Measurements from ENCODE around the gene ZNF835. TPM values are rescaled to one million over a fixed set of nuclear protein-coding genes. Genes with fewer than 3 reads are reported as not detected.

ZNF835 gene
- polyA plus RNA-seq, 3 donors, result 0.07 TPM; not detected in 2

DNA sequence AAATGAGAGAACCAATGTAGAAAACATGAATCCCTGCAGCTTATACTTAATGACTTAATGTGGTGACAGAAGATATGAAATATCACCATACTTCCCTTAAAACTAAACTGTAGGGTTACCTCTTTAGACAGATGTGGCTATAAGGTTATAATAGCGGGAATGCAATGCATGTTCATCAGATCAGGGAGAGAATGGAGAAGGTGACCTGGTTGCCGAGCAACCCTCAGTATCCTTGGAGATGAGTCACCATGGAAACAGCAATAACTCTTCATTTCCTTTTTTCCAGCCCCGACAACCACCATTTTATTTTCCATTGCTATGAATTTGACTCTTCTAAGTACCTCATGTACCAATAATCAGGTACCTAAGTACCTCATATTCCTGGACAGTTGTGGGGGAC, 28.0 kb upstream of the ZNF835 start:
- no peak for TF ChIP-seq CTCF (IDR thresholded peaks at IDR 0.05)
- H3K4me3 Mint-ChIP-seq, result no peak overlapping the region

GRCh38 chr19:56692206-56692895, 20.8 kb upstream of the ZNF835 start:
- Histone ChIP-seq H4K20me1 (ENCODE audit: insufficient read depth, low read length) (no peaks in the 10 kb centered on the region), H3K4me3 (replicated peaks in 1 of 3; ENCODE audit: low read depth in 2 of 3, low read length in 3 of 3) (no peak overlapping the region), H3K9ac (ENCODE audit: insufficient read depth, low read length, poor library complexity, severe bottlenecking) (no peak overlapping the region), H3K9me3 (replicated peaks in 1 of 2; ENCODE audit: control insufficient read depth in 1 of 2, insufficient read depth in 1 of 2, low read length in 2 of 2) (peaks cover 24 to 47% of the 10 kb centered on the region in 2 donors), H3K27ac (ENCODE audit: low read depth in 1 of 2, low read length in 2 of 2) (no peak overlapping the region), H2AFZ (ENCODE audit: insufficient read depth, low read depth, low read length, poor library complexity, severe bottlenecking) (no peak overlapping the region), H3K4me1 (ENCODE audit: control insufficient read depth in 1 of 2, insufficient read depth in 2 of 2, low read length in 2 of 2) (no peaks in the 10 kb centered on the region), H3K4me2 (replicated peaks; ENCODE audit: extremely low read depth, low read length, poor library complexity, severe bottlenecking) (no peak overlapping the region), H3K79me2 (ENCODE audit: insufficient read depth, low read length) (no peaks in the 10 kb centered on the region), H3K27me3 (ENCODE audit: control insufficient read depth in 2 of 2, insufficient read depth in 2 of 2, low read length in 2 of 2) (no peaks in the 10 kb centered on the region), H3K36me3 (replicated peaks in 1 of 2; ENCODE audit: control insufficient read depth in 1 of 2, insufficient read depth in 2 of 2, low read length in 2 of 2) (no peaks in the 10 kb centered on the region)
- WGBS (ENCODE audit: insufficient coverage), result 77% methylated on average over 4 of the region's 8 CpGs
- Mint-ChIP-seq H3K27me3 (ENCODE audit: low read depth in 3 of 3) (peaks cover 0 to 3% (median 2%) of the 10 kb centered on the region in 3 donors), H3K4me1 (no peaks in the 10 kb centered on the region), H3K27ac (no peak overlapping the region), H3K36me3 (no peaks in the 10 kb centered on the region), H3K4me3 (no peak overlapping the region), H3K9me3 (peaks cover 7 to 36% (median 28%) of the 10 kb centered on the region in 7 donors)
- intact Hi-C loops (cut with micrococcal nuclease), result no loop called here
- TF ChIP-seq CTCF (IDR thresholded peaks at IDR 0.05), result no peak
- no peak for DNase-seq

More for the DNA sequence above, 28.0 kb upstream of the ZNF835 start:
- no peaks in the 10 kb centered on the region for H3K27me3 ChIP-seq (ENCODE audit: control insufficient read depth in 2 of 2, insufficient read depth in 2 of 2, low read length in 2 of 2)
- H4K20me1 ChIP-seq (ENCODE audit: insufficient read depth, low read length), result no peaks in the 10 kb centered on the region
- H3K4me3 ChIP-seq (replicated peaks in 1 of 3; ENCODE audit: low read depth in 2 of 3, low read length in 3 of 3), result no peak overlapping the region
- intact Hi-C loops (cut with micrococcal nuclease), result no loop called here
- H3K4me1 Mint-ChIP-seq, result no peaks in the 10 kb centered on the region
- no peak overlapping the region for H3K9ac ChIP-seq (ENCODE audit: insufficient read depth, low read length, poor library complexity, severe bottlenecking)
- peaks cover 38 to 49% of the 10 kb centered on the region in 2 donors for H3K9me3 ChIP-seq (replicated peaks in 1 of 2; ENCODE audit: control insufficient read depth in 1 of 2, insufficient read depth in 1 of 2, low read length in 2 of 2)
- H3K4me2 ChIP-seq (replicated peaks; ENCODE audit: extremely low read depth, low read length, poor library complexity, severe bottlenecking), result no peak overlapping the region
- DNase-seq, result no peak
- no peak overlapping the region for H3K27ac ChIP-seq (ENCODE audit: low read depth in 1 of 2, low read length in 2 of 2)
- no peaks in the 10 kb centered on the region for H3K4me1 ChIP-seq (ENCODE audit: control insufficient read depth in 1 of 2, insufficient read depth in 2 of 2, low read length in 2 of 2)
- no peak overlapping the region for H2AFZ ChIP-seq (ENCODE audit: insufficient read depth, low read depth, low read length, poor library complexity, severe bottlenecking)
- H3K36me3 ChIP-seq (replicated peaks in 1 of 2; ENCODE audit: control insufficient read depth in 1 of 2, insufficient read depth in 2 of 2, low read length in 2 of 2), result no peaks in the 10 kb centered on the region
- WGBS (ENCODE audit: insufficient coverage), result no CpG with 5 or more reads among the region's 3 CpGs
- H3K36me3 Mint-ChIP-seq, result no peaks in the 10 kb centered on the region
- H3K79me2 ChIP-seq (ENCODE audit: insufficient read depth, low read length), result no peaks in the 10 kb centered on the region
- peaks cover 15 to 55% (median 38%) of the 10 kb centered on the region in 7 donors for H3K9me3 Mint-ChIP-seq
- H3K27me3 Mint-ChIP-seq (ENCODE audit: low read depth in 3 of 3), result peaks cover 0 to 3% (median 2%) of the 10 kb centered on the region in 3 donors
- no peak overlapping the region for H3K27ac Mint-ChIP-seq

Data from CD14-positive monocyte (primary cell).